Measurements from ENCODE around the gene TP53INP2.

Gene TP53INP2

GRCh38 chr20:34747479-34747878 is 43.3 kb downstream of the TP53INP2 start:
- TF ChIP-seq CTCF (IDR thresholded peaks at IDR 0.05; ENCODE audit: low read depth, low read length, missing control alignments), result no peak
- no peak overlapping the region for H3K4me3 ChIP-seq (ENCODE audit: low read depth, low read length)
- no peak for DNase-seq (ENCODE audit: low read depth)
- in situ Hi-C loops (cut with HindIII; ENCODE audit: low sequenced_read_pairs), result no loop called here

- in situ Hi-C loops (cut with HindIII; ENCODE audit: low sequenced_read_pairs), result no loop called here
- no peak overlapping the region for H3K4me3 ChIP-seq (ENCODE audit: low read depth, low read length)
- no peak for TF ChIP-seq CTCF (IDR thresholded peaks at IDR 0.05; ENCODE audit: low read depth, low read length, missing control alignments)
- no peak for DNase-seq (ENCODE audit: low read depth)
These were observed 44.6 kb downstream of the TP53INP2 start for GRCh38 chr20:34748709-34749108.

- H3K4me3 ChIP-seq (ENCODE audit: low read depth, low read length), result no peak overlapping the region
- no peak for DNase-seq (ENCODE audit: low read depth)
- in situ Hi-C loops (cut with HindIII; ENCODE audit: low sequenced_read_pairs), result no loop called here
- no peak for TF ChIP-seq CTCF (IDR thresholded peaks at IDR 0.05; ENCODE audit: low read depth, low read length, missing control alignments)
These were observed 46.3 kb downstream of the TP53INP2 start for GRCh38 chr20:34750484-34750883.

GRCh38 chr20:34751453-34751852 is 47.3 kb downstream of the TP53INP2 start:
- TF ChIP-seq CTCF (IDR thresholded peaks at IDR 0.05; ENCODE audit: low read depth, low read length, missing control alignments), result no peak
- DNase-seq (ENCODE audit: low read depth), result no peak
- in situ Hi-C loops (cut with HindIII; ENCODE audit: low sequenced_read_pairs), result no loop called here
- H3K4me3 ChIP-seq (ENCODE audit: low read depth, low read length), result no peak overlapping the region

GRCh38 chr20:34753706-34754461 is 49.7 kb downstream of the TP53INP2 start:
- DNase-seq (ENCODE audit: low read depth), result no peak
- in situ Hi-C loops (cut with HindIII; ENCODE audit: low sequenced_read_pairs), result no loop called here
- TF ChIP-seq CTCF (IDR thresholded peaks at IDR 0.05; ENCODE audit: low read depth, low read length, missing control alignments), result no peak
- no peak overlapping the region for H3K4me3 ChIP-seq (ENCODE audit: low read depth, low read length)

GRCh38 chr20:34754611-34755010 is 50.5 kb downstream of the TP53INP2 start:
- no peak for DNase-seq (ENCODE audit: low read depth)
- no peak overlapping the region for H3K4me3 ChIP-seq (ENCODE audit: low read depth, low read length)
- in situ Hi-C loops (cut with HindIII; ENCODE audit: low sequenced_read_pairs), result no loop called here
- no peak for TF ChIP-seq CTCF (IDR thresholded peaks at IDR 0.05; ENCODE audit: low read depth, low read length, missing control alignments)
